ENCODE measurements around the gene ACTL6B.

DNA sequence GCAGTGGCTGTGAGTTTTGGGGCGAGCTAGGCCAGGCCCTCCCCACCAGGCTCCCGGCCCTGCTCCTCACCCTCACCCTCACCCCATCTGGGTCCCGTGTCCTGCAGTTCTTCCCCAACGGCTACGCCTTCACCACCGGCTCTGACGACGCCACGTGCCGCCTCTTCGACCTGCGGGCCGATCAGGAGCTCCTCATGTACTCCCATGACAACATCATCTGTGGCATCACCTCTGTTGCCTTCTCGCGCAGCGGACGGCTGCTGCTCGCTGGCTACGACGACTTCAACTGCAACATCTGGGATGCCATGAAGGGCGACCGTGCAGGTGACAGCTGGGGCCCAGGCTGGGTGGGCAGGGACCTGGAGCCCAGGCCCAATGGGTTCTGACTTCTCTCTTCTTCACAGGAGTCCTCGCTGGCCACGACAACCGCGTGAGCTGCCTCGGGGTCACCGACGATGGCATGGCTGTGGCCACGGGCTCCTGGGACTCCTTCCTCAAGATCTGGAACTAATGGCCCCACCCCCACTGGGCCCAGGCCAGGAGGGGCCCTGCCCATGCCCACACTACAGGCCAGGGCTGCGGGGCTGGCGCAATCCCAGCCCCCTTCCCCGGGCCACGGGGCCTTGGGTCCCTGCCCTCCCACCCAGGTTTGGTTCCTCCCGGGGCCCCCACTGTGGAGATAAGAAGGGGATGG is 22.2 kb upstream of the ACTL6B start:
- TF ChIP-seq ZNF274 (IDR thresholded peaks at IDR 0.05; ENCODE audit: low read depth, low read length) (no peak), SUZ12 (IDR thresholded peaks at IDR 0.05; ENCODE audit: extremely low read depth, insufficient read depth, insufficient read length) (no peak)
